HEK293T (cell line): ENCODE data around the gene CREB5.

Experiments used
- ARNT ChIP-seq: fragments of 450-650 bp; IDR thresholded peaks from 2 replicates; pipeline ENCODE4 v1.6.1; 2017; ENCODE audit warnings: mild to moderate bottlenecking
- BHLHE40 ChIP-seq: fragments of 450-650 bp; IDR thresholded peaks from 2 replicates; pipeline ENCODE4 v1.6.1; 2016; ENCODE audit warnings: mild to moderate bottlenecking, moderate library complexity, borderline replicate concordance
- ELF4 ChIP-seq: fragments of 450-650 bp; IDR thresholded peaks from 2 replicates; pipeline ENCODE4 v1.6.1; 2017; ENCODE audit warnings: antibody characterized with exemption
- FOXA1 ChIP-seq: fragments of 450-650 bp; IDR thresholded peaks from 2 replicates; pipeline ENCODE4 v1.6.1; 2016; ENCODE audit warnings: mild to moderate bottlenecking
- FOXM1 ChIP-seq: fragments of 450-650 bp; IDR thresholded peaks from 2 replicates; pipeline ENCODE4 v1.6.1; 2017; ENCODE audit warnings: mild to moderate bottlenecking, borderline replicate concordance
- L3MBTL2 ChIP-seq: fragments of 450-650 bp; conservative IDR thresholded peaks from 2 replicates; pipeline ENCODE4 v1.6.1; 2016; ENCODE audit warnings: mild to moderate bottlenecking
- LEF1 ChIP-seq: fragments of 450-650 bp; IDR thresholded peaks from 2 replicates; pipeline ENCODE4 v1.6.1; 2017; ENCODE audit warnings: mild to moderate bottlenecking, borderline replicate concordance
- NFRKB ChIP-seq: fragments of 450-650 bp; IDR thresholded peaks from 2 replicates; pipeline ENCODE4 v1.6.1; 2016; ENCODE audit warnings: mild to moderate bottlenecking, moderate library complexity
- SP1 ChIP-seq: fragments of 450-650 bp; IDR thresholded peaks from 2 replicates; pipeline ENCODE4 v1.6.1; 2017
- SUZ12 ChIP-seq: fragments of 450-650 bp; IDR thresholded peaks from 2 replicates; pipeline ENCODE4 v1.6.1; 2016; ENCODE audit warnings: mild to moderate bottlenecking
- TARDBP ChIP-seq: fragments of 450-650 bp; IDR thresholded peaks from 2 replicates; pipeline ENCODE4 v1.6.1; 2016
- ZNF384 ChIP-seq: fragments of 450-650 bp; IDR thresholded peaks from 2 replicates; pipeline ENCODE4 v1.6.1; 2016

GRCh38 chr7:28618383-28618782 is 206.1 kb downstream of the CREB5 start:
- TF ChIP-seq LEF1 (no peak), ZNF384 (no peak), SUZ12 (no peak), FOXM1 (no peak), ELF4 (no peak), BHLHE40 (no peak), ARNT (no peak), NFRKB (no peak), SP1 (no peak), TARDBP (no peak), FOXA1 (no peak), L3MBTL2 (no peak)
